Natural killer cell (primary cell): Measurements from ENCODE around the gene AFAP1L2. TPM values are rescaled to one million over a fixed set of nuclear protein-coding genes. Genes with fewer than 3 reads are reported as not detected.

Experiments used
- ATAC-seq, 3 donors: fragments of 150-1000 bp in 2 of 3; fragments of 200-7000 bp in 1 of 3; cut with Tn5 transposase; 1 replicate in 1 of 3; 2 replicates in 2 of 3; pipeline ENCODE4 v1.10.0; 2021; ENCODE audit warnings: mild to moderate bottlenecking in 2 of 3, moderate library complexity in 2 of 3
- DNase-seq, 2 donors: peaks; one replicate each; pipeline versions ENCODE4 v3.0.0 to v3.0.0-alpha.2; 2013 to 2021; ENCODE audit warnings: mixed read lengths in 1 of 2
- H3K27ac ChIP-seq: one replicate; pipeline ENCODE4 v1.5.1; 2013; ENCODE audit warnings: mild to moderate bottlenecking, low read length
- H3K27me3 ChIP-seq: one replicate; pipeline ENCODE4 v1.6.1; 2013; ENCODE audit warnings: low read length; ENCODE audit not compliant: control insufficient read depth, insufficient read depth
- H3K36me3 ChIP-seq: one replicate; pipeline ENCODE4 v1.6.1; 2013; ENCODE audit warnings: low read length; ENCODE audit not compliant: control insufficient read depth, insufficient read depth
- H3K4me1 ChIP-seq: one replicate; pipeline ENCODE4 v1.6.1; 2013; ENCODE audit warnings: low read length; ENCODE audit not compliant: control insufficient read depth, insufficient read depth
- H3K4me3 ChIP-seq: one replicate; pipeline ENCODE4 v1.5.1; 2013; ENCODE audit warnings: low read length
- H3K9me3 ChIP-seq: one replicate; pipeline ENCODE4 v1.6.1; 2013; ENCODE audit warnings: low read length; ENCODE audit not compliant: control insufficient read depth, insufficient read depth
- H3K27ac Mint-ChIP-seq, 2 donors: one replicate each; pipeline ENCODE4 v1.8.0; 2022; ENCODE audit warnings: mild to moderate bottlenecking in 2 of 2, mixed read lengths in 2 of 2, moderate library complexity in 1 of 2
- H3K27me3 Mint-ChIP-seq, 2 donors: one replicate each; pipeline ENCODE4 v1.8.0; 2022; ENCODE audit warnings: low read depth in 2 of 2, mixed read lengths in 2 of 2
- H3K36me3 Mint-ChIP-seq: one replicate; pipeline ENCODE4 v1.8.0; 2022; ENCODE audit warnings: mixed read lengths
- H3K4me1 Mint-ChIP-seq, 2 donors: one replicate each; pipeline ENCODE4 v1.8.0; 2022; ENCODE audit warnings: mixed read lengths in 2 of 2
- H3K4me3 Mint-ChIP-seq: one replicate; pipeline ENCODE4 v1.8.0; 2022; ENCODE audit warnings: mild to moderate bottlenecking, moderate library complexity, mixed read lengths
- H3K9me3 Mint-ChIP-seq, 2 donors: one replicate each; pipeline ENCODE4 v1.8.0; 2022; ENCODE audit warnings: mixed read lengths in 2 of 2
- WGBS: methylation state at CpG from one replicate; pipeline ENCODE4 v1.1.7; 2013; ENCODE audit warnings: missing lambda C conversion rate; ENCODE audit not compliant: insufficient coverage; 5-methylcytosine and 5-hydroxymethylcytosine counted together
- intact Hi-C: fragments of 100-400 bp; cut with micrococcal nuclease; formaldehyde crosslinking; loops from one replicate; pipeline ENCODE4 v1.14.2; 2022
- total RNA-seq, 4 donors: library from RNA; stranded (reverse); fragments of 120-200 nt in 1 of 4; gene quantifications; one replicate each; pipeline versions ENCODE4 v1.2.3 to v1.2.4, GENCODE V29; 2013 to 2022
- TF ChIP-seq, protein P1 (sequence below): fragments of 200-600 bp; IDR thresholded peaks from one replicate; pipeline ENCODE4 v1.8.0; 2022; ENCODE audit warnings: antibody characterized with exemption

The AFAP1L2 gene
- total RNA-seq, 3 donors from 2014 or later (not counting 1 experiment from before 2014, with no cell fraction given), result 0.66 to 2.8 (median 1.3) TPM

DNA sequence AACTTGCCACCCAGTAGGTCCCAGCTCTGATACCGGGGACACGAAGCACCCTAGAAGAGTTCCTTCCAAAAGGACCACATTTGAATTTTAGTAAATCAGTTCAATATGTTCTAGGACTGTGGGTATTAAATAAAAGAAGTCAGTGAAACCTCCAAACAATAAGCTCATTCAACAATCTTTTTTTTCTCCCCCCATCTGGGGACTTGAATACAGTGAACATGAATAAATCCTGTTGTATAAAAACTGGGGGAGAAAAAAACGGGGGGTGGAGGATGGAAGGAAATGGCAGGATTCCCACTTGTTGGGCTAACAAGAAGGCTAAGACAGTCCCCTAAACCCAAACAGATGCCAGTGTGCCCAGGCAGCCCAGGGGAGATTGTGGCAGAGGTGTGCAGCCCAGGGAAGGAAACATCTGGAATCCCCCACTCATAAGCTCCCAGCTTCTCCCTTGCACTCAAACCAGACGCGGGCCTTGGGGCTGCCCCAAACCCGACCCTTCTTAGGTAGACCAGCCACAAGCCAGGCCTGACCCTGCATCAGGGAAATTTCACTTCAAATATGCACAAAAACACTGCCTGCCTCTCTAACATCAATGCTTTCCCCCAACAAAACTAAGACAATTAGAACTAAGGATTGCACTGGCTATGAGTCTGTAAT lies 8.8 kb downstream of the AFAP1L2 start:
- H3K27me3 Mint-ChIP-seq, result peaks cover 15 to 26% of the 10 kb centered on the region in 2 donors
- Histone ChIP-seq H3K36me3 (no peaks in the 10 kb centered on the region), H3K27ac (no peak overlapping the region), H3K4me1 (peaks cover 6% of the 10 kb centered on the region), H3K9me3 (no peaks in the 10 kb centered on the region), H3K4me3 (no peak overlapping the region), H3K27me3 (peaks cover 5% of the 10 kb centered on the region)
- no peaks in the 10 kb centered on the region for H3K9me3 Mint-ChIP-seq
- TF ChIP-seq, protein P1, sequence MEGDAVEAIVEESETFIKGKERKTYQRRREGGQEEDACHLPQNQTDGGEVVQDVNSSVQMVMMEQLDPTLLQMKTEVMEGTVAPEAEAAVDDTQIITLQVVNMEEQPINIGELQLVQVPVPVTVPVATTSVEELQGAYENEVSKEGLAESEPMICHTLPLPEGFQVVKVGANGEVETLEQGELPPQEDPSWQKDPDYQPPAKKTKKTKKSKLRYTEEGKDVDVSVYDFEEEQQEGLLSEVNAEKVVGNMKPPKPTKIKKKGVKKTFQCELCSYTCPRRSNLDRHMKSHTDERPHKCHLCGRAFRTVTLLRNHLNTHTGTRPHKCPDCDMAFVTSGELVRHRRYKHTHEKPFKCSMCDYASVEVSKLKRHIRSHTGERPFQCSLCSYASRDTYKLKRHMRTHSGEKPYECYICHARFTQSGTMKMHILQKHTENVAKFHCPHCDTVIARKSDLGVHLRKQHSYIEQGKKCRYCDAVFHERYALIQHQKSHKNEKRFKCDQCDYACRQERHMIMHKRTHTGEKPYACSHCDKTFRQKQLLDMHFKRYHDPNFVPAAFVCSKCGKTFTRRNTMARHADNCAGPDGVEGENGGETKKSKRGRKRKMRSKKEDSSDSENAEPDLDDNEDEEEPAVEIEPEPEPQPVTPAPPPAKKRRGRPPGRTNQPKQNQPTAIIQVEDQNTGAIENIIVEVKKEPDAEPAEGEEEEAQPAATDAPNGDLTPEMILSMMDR, result no peak
- WGBS, result 45% methylated on average over 4 of the region's 6 CpGs
- intact Hi-C loops, result no loop called here
- DNase-seq, result no peak
- no peak for ATAC-seq
- no peak overlapping the region for H3K27ac Mint-ChIP-seq
- H3K36me3 Mint-ChIP-seq, result no peaks in the 10 kb centered on the region
- no peaks in the 10 kb centered on the region for H3K4me1 Mint-ChIP-seq
- no peak overlapping the region for H3K4me3 Mint-ChIP-seq

GRCh38 chr10:114394531-114394930 lies 9.8 kb downstream of the AFAP1L2 start:
- Mint-ChIP-seq H3K9me3 (no peaks in the 10 kb centered on the region), H3K4me3 (no peak overlapping the region), H3K27ac (no peak overlapping the region), H3K27me3 (peaks cover 16% of the 10 kb centered on the region in 2 donors), H3K4me1 (no peaks in the 10 kb centered on the region), H3K36me3 (no peaks in the 10 kb centered on the region)
- Histone ChIP-seq H3K27me3 (peaks cover 2% of the 10 kb centered on the region), H3K27ac (no peak overlapping the region), H3K36me3 (no peaks in the 10 kb centered on the region), H3K9me3 (no peaks in the 10 kb centered on the region), H3K4me3 (no peak overlapping the region), H3K4me1 (peaks cover 6% of the 10 kb centered on the region)
- DNase-seq (no peak), ATAC-seq (no peak)
- TF ChIP-seq, protein P1, result no peak
- 28% methylated on average over 6 of the region's 6 CpGs for WGBS
- intact Hi-C loops, result no loop called here

DNA sequence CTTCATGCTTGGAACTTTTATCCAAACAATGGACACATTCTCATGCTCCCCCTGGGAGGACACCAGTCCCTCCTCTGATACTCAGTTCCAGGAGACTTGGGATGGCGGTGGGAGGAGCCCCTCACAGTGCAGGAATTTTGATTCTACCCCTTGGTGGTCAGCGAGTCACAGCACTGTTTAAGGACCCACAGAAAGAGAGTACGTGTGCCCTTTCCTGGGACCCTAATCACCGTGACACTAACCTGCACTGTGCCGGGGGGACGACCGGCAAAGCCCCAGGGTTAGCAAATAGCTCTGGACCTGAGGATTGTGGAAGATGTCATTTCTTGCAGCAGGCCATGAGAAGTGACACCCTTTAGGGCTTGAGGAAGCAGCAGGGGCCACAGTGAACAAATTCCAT lies 10.4 kb downstream of the AFAP1L2 start:
- H3K9me3 ChIP-seq, result no peaks in the 10 kb centered on the region
- H3K4me1 ChIP-seq, result peaks cover 6% of the 10 kb centered on the region
- TF ChIP-seq, protein P1, result no peak
- Mint-ChIP-seq H3K4me1 (no peaks in the 10 kb centered on the region), H3K36me3 (no peaks in the 10 kb centered on the region), H3K27ac (no peak overlapping the region), H3K27me3 (peaks cover 10 to 13% of the 10 kb centered on the region in 2 donors), H3K4me3 (no peak overlapping the region), H3K9me3 (no peaks in the 10 kb centered on the region)
- no peaks in the 10 kb centered on the region for H3K36me3 ChIP-seq
- no peak overlapping the region for H3K27ac ChIP-seq
- WGBS, result 95% methylated on average over 7 of the region's 7 CpGs
- intact Hi-C loops, result no loop called here
- peaks cover 2% of the 10 kb centered on the region for H3K27me3 ChIP-seq
- DNase-seq (no peak), ATAC-seq (no peak)
- H3K4me3 ChIP-seq, result no peak overlapping the region

GRCh38 chr10:114393482-114393881 lies 10.8 kb downstream of the AFAP1L2 start:
- DNase-seq, result no peak
- H3K4me3 Mint-ChIP-seq, result no peak overlapping the region
- no peaks in the 10 kb centered on the region for H3K36me3 ChIP-seq
- ATAC-seq, result no peak
- no peak overlapping the region for H3K27ac Mint-ChIP-seq
- peaks cover 2% of the 10 kb centered on the region for H3K27me3 ChIP-seq
- intact Hi-C loops, result no loop called here
- H3K27ac ChIP-seq, result no peak overlapping the region
- TF ChIP-seq, protein P1, result no peak
- H3K36me3 Mint-ChIP-seq, result no peaks in the 10 kb centered on the region
- peaks cover 6% of the 10 kb centered on the region for H3K4me1 ChIP-seq
- peaks cover 0 to under 1% of the 10 kb centered on the region in 2 donors for H3K4me1 Mint-ChIP-seq
- H3K27me3 Mint-ChIP-seq, result peaks cover 9 to 10% of the 10 kb centered on the region in 2 donors
- no peaks in the 10 kb centered on the region for H3K9me3 ChIP-seq
- no peaks in the 10 kb centered on the region for H3K9me3 Mint-ChIP-seq
- WGBS, result 84% methylated on average over 10 of the region's 11 CpGs
- no peak overlapping the region for H3K4me3 ChIP-seq
